NT2/D1 (cell line): ENCODE measurements around the gene RFX3.

Source experiments
- SUZ12 ChIP-seq: IDR thresholded peaks from 2 replicates; pipeline ENCODE4 v1.6.1; 2011; ENCODE audit not compliant: insufficient read length, insufficient read depth; ENCODE audit errors: extremely low read depth
- YY1 ChIP-seq: IDR thresholded peaks from 2 replicates; pipeline ENCODE4 v1.6.1; 2011; ENCODE audit not compliant: insufficient read length, insufficient read depth
- ZNF274 ChIP-seq: IDR thresholded peaks from 2 replicates; pipeline ENCODE4 v1.6.1; 2011; ENCODE audit warnings: mild to moderate bottlenecking, low read depth, low read length

DNA sequence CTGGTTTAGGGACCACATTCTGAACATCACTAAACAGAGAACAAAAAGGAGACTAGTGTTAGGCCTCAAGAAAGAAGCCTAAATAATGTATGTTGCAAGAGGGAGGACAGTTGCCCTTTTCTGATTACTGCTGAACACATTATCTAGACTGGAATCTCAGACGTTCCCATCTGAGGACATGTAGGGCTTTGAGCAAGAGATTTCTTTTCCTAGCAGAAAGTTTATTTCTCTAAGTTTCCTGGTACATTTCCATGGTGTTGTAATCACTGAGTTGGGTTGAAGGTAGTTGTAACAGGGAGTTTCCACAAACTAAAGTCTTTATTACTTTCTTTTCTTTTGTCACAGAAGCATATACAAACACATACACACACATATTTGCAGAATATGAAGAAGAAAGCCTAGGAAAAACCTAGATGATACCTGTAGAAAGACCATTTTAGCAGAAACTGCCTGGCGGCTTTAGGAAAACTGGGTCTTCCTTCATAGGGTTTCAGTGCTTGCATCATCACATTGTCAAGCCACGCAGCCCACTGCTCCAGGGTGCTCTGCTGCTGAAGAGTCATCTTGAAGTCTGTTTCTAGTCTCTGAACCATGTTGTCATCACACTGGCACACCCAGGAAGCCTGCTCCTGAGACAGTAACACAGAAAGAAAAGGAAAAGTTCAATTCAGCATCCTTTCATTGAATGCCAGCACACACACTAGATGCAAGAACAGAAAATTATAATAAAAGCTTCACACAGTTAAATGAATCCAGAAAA is 269.1 kb downstream of the RFX3 start:
- TF ChIP-seq SUZ12 (no peak), ZNF274 (no peak), YY1 (no peak)
